ENCODE measurements around the gene PKHD1.

- TF ChIP-seq CTCF (IDR thresholded peaks at IDR 0.05): no peak
- no peak for TF ChIP-seq EZH2 (IDR thresholded peaks at IDR 0.05; ENCODE audit: borderline replicate concordance, insufficient read depth, low read depth, low read length, poor library complexity, severe bottlenecking)
Observed at GRCh38 chr6:51792273-51793030, 295.0 kb downstream of the PKHD1 start.

Data from B cell (primary cell).